ENCODE measurements around the gene DENND2C. TPM values are rescaled to one million over a fixed set of nuclear protein-coding genes. Genes with fewer than 3 reads are reported as not detected.
A peak's percentile ranks its signal among the peaks of the same experiment; 100 is the strongest.
"Not testable (repeated sequence)": the region's sequence is repeated elsewhere in the genome, so short reads cannot be mapped to it uniquely, and the experiment has no call there.

DENND2C gene
- total RNA-seq, 1 donor from 2014 or later, result 2.6 TPM

GRCh38 chr1:114618606-114619005 is 51.2 kb downstream of the DENND2C start:
- intact Hi-C loops (cut with DNase I), result no loop called here

GRCh38 chr1:114610546-114611245 is 59.2 kb downstream of the DENND2C start:
- ATAC-seq (ENCODE audit: poor library complexity) (no peak), DNase-seq (no peak)
- intact Hi-C loops (cut with DNase I), result no loop called here

More at GRCh38 chr1:114618606-114619005, 51.2 kb downstream of the DENND2C start:
- ATAC-seq (ENCODE audit: poor library complexity), result no peak
- DNase-seq, result no peak

GRCh38 chr1:114609826-114610225 is 60.0 kb downstream of the DENND2C start:
- intact Hi-C loops (cut with DNase I), result no loop called here
- ATAC-seq (ENCODE audit: poor library complexity) (no peak), DNase-seq (no peak)

- intact Hi-C loops (cut with DNase I), result no loop called here
- DNase-seq (no peak), ATAC-seq (ENCODE audit: poor library complexity) (no peak)
These were observed 60.8 kb downstream of the DENND2C start for GRCh38 chr1:114609026-114609425.

- DNase-seq (no peak), ATAC-seq (ENCODE audit: poor library complexity) (no peak)
- intact Hi-C loops (cut with DNase I), result no loop called here
These were observed 62.6 kb downstream of the DENND2C start for GRCh38 chr1:114607223-114607622.

GRCh38 chr1:114597949-114598348 is 71.9 kb downstream of the DENND2C start:
- no peak for ATAC-seq (ENCODE audit: poor library complexity)
- intact Hi-C loops (cut with DNase I), result no loop called here
- DNase-seq, result no peak

- no peak for ATAC-seq (ENCODE audit: poor library complexity)
- DNase-seq, result no peak
- intact Hi-C loops (cut with DNase I), result no loop called here
These were observed 74.2 kb downstream of the DENND2C start for GRCh38 chr1:114595602-114596001.

- peak; percentile 53 for ATAC-seq (ENCODE audit: poor library complexity)
- intact Hi-C loops (cut with DNase I), result no loop called here
These were observed 75.8 kb downstream of the DENND2C start for GRCh38 chr1:114594046-114594445.

GRCh38 chr1:114589122-114589521 is 80.7 kb downstream of the DENND2C start:
- DNase-seq, result no peak
- no peak for ATAC-seq (ENCODE audit: poor library complexity)
- intact Hi-C loops (cut with DNase I), result no loop called here

More at GRCh38 chr1:114594046-114594445, 75.8 kb downstream of the DENND2C start:
- DNase-seq, result no peak

GRCh38 chr1:114588196-114588689 is 81.6 kb downstream of the DENND2C start:
- ATAC-seq (ENCODE audit: poor library complexity) (peak; percentile 73), DNase-seq (no peak)
- intact Hi-C loops (cut with DNase I), result no loop called here

- intact Hi-C loops (cut with DNase I), result no loop called here
- peak; percentile 19 for ATAC-seq (ENCODE audit: poor library complexity)
- no peak for DNase-seq
These were observed 82.5 kb downstream of the DENND2C start for GRCh38 chr1:114587203-114587991.

- intact Hi-C loops (cut with DNase I), result no loop called here
- no peak for DNase-seq
- ATAC-seq (ENCODE audit: poor library complexity), result no peak
These were observed 83.3 kb downstream of the DENND2C start for GRCh38 chr1:114586513-114587047.

- ATAC-seq (ENCODE audit: poor library complexity) (no peak), DNase-seq (no peak)
- intact Hi-C loops (cut with DNase I), result no loop called here
These were observed 84.6 kb downstream of the DENND2C start for GRCh38 chr1:114585231-114585630.

GRCh38 chr1:114581335-114582287 is 88.2 kb downstream of the DENND2C start, which contains the start of gene BCAS2:
TSS of gene BCAS2 (minus strand) at chr1:114581615. CDS start at chr1:114581591, 24 bp downstream.
- ATAC-seq (ENCODE audit: poor library complexity) (peak; percentile 99), DNase-seq (peak; percentile 98)
- intact Hi-C loops (cut with DNase I), result no loop called here

- ATAC-seq (ENCODE audit: poor library complexity), result no peak
- DNase-seq, result no peak
- intact Hi-C loops (cut with DNase I), result no loop called here
These were observed 95.5 kb downstream of the DENND2C start for GRCh38 chr1:114574365-114574764.

GRCh38 chr1:114564141-114564540 is 105.7 kb downstream of the DENND2C start:
- ATAC-seq (ENCODE audit: poor library complexity), result no peak
- intact Hi-C loops (cut with DNase I), result no loop called here
- DNase-seq, result no peak

- intact Hi-C loops (cut with DNase I); DNase-seq; ATAC-seq (ENCODE audit: poor library complexity): not testable (repeated sequence)
These were observed 106.8 kb downstream of the DENND2C start for GRCh38 chr1:114562978-114563510.

- intact Hi-C loops (cut with DNase I), result no loop called here
- no peak for DNase-seq
- no peak for ATAC-seq (ENCODE audit: poor library complexity)
These were observed 108.5 kb downstream of the DENND2C start for GRCh38 chr1:114561333-114561732.
